Posterior vena cava (tissue), 2 donors: ENCODE measurements around the gene KLHL40. TPM values are rescaled to one million over a fixed set of nuclear protein-coding genes. Genes with fewer than 3 reads are reported as not detected.
A peak's percentile ranks its signal among the peaks of the same experiment; 100 is the strongest.

ENCODE experiments used
- DNase-seq: peaks from one replicate; pipeline ENCODE4 v3.0.0-alpha.2; 2020; ENCODE audit warnings: low spot score
- intact Hi-C, 2 donors: fragments of 100-400 bp; cut with DNase I; formaldehyde crosslinking; loops; one replicate each; pipeline versions ENCODE4 v1.14.1 to v1.14.2; 2022 to 2023
- total RNA-seq, 2 donors: library from RNA; stranded (reverse); fragmentation: NEBNext Ultra II Directional; extraction: Animal tissue kit (Norgen Biotek cat#: 25700); gene quantifications; one replicate each; pipeline ENCODE4 v1.2.1, GENCODE V29; 2021
- donor health status: DM: yes; HTN: yes; CAD: no.
- donor health status: DM: yes; HTN: yes; CAD: no.

The KLHL40 gene
- total RNA-seq, 2 donors from 2014 or later, result not detected

- no peak for DNase-seq
- intact Hi-C loops, result no loop called here
These were observed 12.1 kb downstream of the KLHL40 start for GRCh38 chr3:42697289-42698051.

DNA sequence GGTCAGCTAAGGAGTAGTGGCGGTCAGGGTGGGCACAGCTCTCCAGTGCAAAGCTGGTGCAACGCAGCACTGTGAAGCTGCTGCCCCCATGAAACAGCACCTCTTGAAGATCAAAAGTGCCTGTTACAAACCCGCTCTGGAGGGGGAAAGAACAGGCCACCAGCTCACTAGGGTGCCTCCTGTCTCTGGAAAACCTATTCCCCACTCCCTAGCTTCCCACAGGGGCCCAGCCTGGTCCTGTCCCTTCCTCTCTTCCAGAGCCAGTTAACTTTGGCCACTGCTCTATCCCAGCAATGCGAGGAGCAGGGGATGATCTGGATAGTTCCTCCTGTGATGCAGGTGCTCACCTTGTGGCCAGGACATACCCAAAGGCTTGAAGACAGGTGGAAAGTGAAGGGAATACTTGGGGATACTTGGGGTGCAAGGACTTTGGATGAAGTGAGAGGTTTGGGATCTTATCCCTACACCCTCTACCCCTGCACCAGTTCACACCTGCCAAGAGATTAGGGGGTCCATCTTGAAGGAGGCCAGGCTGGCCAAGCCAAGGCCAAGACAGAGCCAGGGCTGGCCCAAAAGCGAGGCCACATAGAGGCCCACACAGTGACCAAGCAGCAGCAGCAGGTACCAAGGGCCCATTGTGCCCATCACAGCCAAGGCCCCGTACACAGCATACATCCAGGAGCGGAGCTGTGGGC is 13.0 kb downstream of the KLHL40 start:
- intact Hi-C loops, result no loop called here
- no peak for DNase-seq

DNA sequence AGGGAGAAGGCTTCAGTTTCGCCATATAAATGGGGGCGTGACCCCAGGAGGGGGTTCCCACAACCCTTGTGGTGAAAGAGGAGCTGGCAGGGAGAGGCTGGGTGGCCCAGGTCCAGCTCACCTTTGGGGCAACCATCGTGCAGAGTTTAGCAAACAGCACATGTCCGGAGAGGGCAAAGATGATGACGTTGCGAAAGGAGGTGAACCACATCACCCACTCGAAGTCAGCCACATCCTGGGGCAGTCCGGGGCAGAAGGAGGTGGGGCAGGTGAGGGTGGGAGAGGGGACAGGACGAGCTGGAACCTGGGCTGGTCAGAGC is 13.5 kb downstream of the KLHL40 start:
- no peak for DNase-seq
- intact Hi-C loops, result no loop called here

- intact Hi-C loops, result no loop called here
- DNase-seq, result no peak
These were observed 14.2 kb downstream of the KLHL40 start for GRCh38 chr3:42699511-42699971.

GRCh38 chr3:42700366-42701288 is 15.3 kb downstream of the KLHL40 start:
- DNase-seq, result no peak
- intact Hi-C loops, result loop anchor here in 1 of 2 donors (2.0 kb wide), 1 partner anchor 56 kb away; no protein-coding TSS in a partner anchor

- intact Hi-C loops, result loop anchor here in 1 of 2 donors (2.0 kb wide), 1 partner anchor 57 kb away; no protein-coding TSS in a partner anchor
- DNase-seq, result peak; percentile 80
These were observed 16.2 kb downstream of the KLHL40 start for GRCh38 chr3:42701371-42702065.

DNA sequence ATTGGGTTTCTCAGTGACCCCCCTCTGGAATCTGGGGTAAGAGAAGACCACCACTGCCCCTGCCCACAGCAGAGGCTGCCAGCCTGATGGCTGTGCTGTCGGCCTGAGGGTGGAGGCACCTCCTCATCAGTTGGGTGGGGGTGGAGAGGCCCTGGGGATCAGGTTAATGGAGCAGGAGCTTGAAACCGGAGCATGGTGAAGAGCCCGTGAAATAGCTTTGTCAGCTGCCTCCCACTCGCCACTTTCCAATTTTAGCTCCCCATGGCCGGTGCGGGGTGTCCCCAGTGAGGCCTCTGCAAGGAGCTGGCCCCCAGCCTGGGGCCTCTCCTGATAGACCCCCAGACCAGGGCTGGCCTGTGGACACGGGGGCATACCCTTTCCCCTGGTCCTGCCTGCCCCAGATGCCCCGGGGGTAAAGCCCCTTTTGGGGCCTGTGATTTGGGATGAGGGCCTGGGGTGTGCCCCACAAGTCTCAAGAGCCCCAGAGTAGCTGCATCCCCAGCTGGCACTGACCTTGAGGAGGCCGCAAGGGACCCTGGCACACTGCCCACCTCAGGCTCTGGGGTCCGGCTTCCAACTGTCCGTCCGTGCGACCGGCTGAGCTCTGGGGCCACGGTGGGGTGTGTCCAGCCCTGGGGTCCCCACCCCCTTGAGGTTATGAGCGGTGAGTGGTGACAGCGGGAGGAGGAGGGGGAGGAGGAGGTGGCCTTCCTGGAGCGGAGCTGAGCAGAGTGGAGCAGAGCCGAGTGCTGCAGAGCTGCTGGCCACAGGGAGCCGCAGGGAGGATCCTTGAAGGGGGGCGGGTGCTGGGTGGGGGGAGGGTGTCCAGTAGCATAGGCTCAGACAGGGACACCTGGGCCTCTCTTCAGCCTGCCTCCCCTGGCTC is 17.0 kb downstream of the KLHL40 start, which contains the start of gene HHATL:
HHATL (minus strand) TSS at position 733 of the 886 bp plus-strand sequence. CDS start 1,972 bp downstream, outside the sequence.
- DNase-seq, result peak; percentile 68
- intact Hi-C loops, result no loop called here

DNA sequence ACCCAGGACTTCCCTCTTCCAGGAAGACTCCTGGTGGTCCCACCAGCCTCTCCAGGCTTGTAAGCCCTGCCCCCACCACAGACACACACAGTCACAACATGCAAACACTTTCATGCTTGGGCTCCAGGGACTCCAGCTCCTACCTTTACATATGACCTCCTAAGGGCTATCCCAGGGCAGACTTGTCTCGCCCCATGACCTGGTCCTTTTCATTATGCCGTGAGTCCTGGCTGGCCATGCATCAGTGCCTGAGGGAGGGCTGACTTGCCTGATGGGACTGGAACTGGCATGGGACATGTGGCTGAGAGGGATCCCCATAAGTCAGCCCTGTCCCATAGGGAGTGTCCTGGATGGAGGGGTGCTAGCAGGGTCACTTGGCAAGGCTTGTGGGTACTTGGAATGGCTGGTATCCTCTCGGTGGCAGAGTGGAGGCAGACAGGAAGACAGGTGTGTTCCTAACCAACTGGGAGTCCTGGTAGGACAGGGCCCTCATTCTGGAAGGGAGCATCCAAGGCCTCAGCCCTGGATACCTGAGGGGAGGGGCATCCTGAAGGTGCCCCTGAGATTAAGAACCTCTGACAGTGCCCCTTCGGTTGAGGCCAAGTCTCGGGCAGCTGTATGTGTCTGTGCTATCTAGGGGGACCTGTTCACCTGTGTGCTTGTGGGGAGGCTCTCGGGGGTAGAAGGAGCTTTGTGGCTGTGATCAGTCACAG is 17.8 kb downstream of the KLHL40 start:
- intact Hi-C loops, result no loop called here
- DNase-seq, result no peak

GRCh38 chr3:42703695-42704025 is 18.3 kb downstream of the KLHL40 start:
- no peak for DNase-seq
- intact Hi-C loops, result no loop called here

GRCh38 chr3:42704136-42704841 is 19.0 kb downstream of the KLHL40 start:
- DNase-seq, result no peak
- intact Hi-C loops, result no loop called here

DNA sequence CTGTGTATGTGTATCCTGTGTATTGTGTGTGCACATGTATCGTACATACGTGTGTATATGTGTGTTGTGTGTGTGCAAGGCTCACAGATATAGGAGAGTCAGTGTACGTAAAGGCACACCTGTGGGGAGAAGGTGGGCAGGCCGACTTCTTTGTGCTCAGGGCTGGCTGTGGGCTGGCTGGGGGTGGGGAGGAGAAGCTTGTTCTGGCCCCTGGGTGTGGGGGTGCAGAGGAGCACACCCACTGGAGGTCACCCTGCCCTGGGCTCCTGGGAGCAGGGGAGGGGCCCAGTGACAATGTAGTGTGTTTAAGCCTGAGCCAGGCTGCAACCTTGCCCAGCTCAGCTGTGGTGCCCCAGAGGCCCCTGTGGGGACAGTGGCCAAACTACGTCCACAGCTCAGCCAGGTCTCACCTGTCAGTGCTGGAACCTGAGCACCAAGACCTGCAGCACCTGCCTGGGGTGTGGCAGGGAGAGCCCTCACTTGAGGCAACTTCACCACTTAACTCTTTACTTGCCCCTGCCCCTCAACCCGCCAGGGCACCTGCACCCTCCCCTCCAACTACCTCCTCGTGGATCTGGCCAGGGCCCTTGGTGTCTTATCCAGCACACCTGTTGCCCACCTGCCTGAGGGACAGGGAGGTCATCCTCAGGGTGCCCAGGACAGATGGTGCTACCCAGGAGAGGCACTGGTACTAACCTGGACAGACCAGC is 19.9 kb downstream of the KLHL40 start:
- intact Hi-C loops, result no loop called here
- peak; percentile 75 for DNase-seq

DNA sequence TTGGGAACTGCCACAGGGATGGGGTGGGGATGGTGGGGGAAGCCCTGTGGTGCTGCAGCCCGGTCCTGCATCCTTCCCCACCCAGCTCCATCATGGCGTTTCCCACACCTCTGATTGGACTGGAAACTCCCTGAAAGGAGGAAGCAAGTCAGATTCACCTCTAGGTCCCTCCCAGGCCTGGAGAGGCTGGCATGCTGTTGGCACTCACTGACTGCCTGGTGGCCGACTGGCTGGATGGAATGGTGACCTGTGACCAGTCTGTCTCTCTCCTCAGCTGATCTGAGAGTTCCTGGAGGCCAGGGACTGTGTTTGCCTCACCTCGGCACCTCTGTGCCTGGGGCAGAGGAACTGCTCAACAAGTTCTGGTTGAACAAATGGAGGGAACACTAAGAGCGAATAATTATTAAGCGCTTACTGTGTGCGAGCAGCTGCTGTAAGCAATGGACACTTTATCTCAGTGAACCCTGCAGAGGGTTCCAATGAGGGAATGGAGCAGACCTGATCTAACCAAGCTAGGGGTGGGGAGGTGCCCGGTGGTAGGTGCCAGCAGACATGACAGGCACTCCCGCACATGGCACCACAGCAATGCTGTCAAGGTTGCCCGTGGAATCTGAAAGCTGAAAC is 20.7 kb downstream of the KLHL40 start:
- intact Hi-C loops, result no loop called here
- no peak for DNase-seq

DNA sequence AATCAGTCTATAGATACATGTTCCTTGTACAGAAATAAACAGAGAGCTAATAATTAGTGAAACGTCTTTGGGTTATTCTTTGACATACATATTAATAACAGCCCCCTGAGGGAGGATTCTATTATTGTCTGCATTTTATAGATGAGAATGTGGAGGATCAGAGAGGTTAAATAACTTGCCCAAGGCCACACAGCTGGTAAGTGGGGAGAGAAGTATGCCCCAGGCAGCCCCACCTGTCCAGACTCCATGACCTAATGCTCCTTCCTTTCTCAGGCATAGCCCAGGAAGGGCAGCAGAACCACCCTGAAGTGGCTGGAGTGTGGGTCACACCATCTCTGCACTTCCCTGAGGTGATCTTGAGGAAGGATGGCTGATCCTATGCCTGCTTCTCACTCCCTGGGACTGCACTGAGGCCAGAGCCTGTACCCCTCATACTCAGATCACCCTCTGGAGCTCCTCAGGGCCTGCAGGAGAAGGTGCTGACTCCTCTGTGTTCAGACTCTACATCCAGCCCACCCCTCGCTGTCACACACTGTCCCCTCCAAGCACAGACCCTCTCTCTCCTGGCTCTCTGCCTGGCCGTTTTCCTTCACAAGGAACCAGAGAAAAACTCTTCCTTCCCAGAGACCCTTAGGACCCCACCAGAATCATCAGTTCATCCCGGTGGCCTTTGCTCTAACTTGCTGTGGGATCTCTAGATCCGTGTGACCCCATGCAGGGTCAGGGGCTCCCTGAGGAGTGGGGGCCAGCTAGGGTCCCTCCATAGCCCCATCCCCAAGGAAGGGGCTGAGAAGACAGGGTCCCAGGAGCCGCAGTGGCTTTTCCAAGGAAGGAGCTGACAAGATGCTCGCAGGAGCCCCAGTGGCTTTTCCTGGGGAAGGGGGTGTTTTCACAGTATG is 21.6 kb downstream of the KLHL40 start:
- intact Hi-C loops, result no loop called here
- DNase-seq, result no peak

DNA sequence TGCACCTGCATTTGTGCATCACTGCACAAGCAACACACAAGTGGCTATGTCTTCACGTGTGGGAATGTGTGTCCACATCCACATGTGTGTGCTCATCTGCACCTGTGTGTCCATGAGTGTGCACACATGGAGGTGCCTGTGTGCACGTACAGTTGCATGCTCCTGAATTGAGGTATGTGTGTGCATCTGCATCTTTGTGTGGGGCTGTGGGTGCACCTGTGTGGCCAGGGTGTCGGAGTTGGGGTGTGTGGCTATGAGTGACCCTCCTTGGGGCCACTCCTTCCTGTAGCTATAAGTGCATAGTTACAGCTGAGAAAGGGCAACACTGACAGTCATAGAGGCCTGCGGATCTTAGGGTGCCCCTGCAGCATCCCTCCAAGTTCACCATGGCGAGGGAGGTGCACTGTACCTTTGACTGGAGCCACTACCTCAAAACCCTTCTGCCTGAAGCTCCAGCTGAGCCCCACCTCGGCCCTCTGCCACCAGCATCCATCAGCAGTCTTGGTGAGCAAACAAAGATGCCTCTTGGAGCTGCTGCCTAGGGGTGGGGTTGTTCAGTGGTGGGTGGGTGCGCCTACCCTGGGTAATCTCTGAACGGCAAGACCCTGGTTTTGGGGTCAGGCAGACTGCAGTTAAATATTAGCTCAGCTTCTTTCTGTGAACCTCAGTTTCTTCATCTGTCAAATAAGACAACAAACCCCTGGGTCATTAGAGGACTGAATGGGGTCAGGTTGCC is 22.5 kb downstream of the KLHL40 start:
- no peak for DNase-seq

More for the DNA sequence above, 22.5 kb downstream of the KLHL40 start:
- intact Hi-C loops, result no loop called here
